DND-41 (cell line): ENCODE data around the gene SLC35G3.

ENCODE experiments used
- ATAC-seq: fragments of 200-7000 bp; cut with Tn5 transposase; 3 replicates; pipeline ENCODE4 v1.9.1; 2021; ENCODE audit warnings: low read depth; ENCODE audit not compliant: insufficient read depth
- DNase-seq: peaks from one replicate; pipeline ENCODE4 v3.0.0-alpha.2; 2020
- H2AFZ ChIP-seq: 2 replicates; pipeline ENCODE4 v1.6.0; 2012; ENCODE audit warnings: low read depth, low read length
- H3K27ac ChIP-seq: 2 replicates; pipeline ENCODE4 v1.5.1; 2012; ENCODE audit warnings: low read length, inconsistent platforms
- H3K27me3 ChIP-seq: fragments of 200-600 bp; sonication (generic); 2 replicates; pipeline ENCODE4 v1.6.0; 2012; ENCODE audit warnings: low read length, mild to moderate bottlenecking, inconsistent platforms; ENCODE audit not compliant: insufficient read depth, poor library complexity
- H3K36me3 ChIP-seq: 2 replicates; pipeline ENCODE4 v1.5.1; 2012; ENCODE audit warnings: low read length, inconsistent platforms; ENCODE audit not compliant: insufficient read depth
- H3K4me1 ChIP-seq: 2 replicates; pipeline ENCODE4 v1.5.1; 2012; ENCODE audit warnings: mild to moderate bottlenecking, low read length; ENCODE audit not compliant: insufficient read depth
- H3K4me2 ChIP-seq: 2 replicates; pipeline ENCODE4 v1.6.0; 2012; ENCODE audit warnings: mild to moderate bottlenecking, moderate library complexity, low read length, inconsistent platforms; ENCODE audit not compliant: insufficient read depth
- H3K4me3 ChIP-seq, 2 experiments: fragments of 200-600 bp in 1 of 2; shearing (Covaris generic) in 1 of 2; 2 replicates each; pipeline ENCODE4 v1.5.1; 2012 to 2016; ENCODE audit warnings: inconsistent platforms in 2 of 2, low read length in 2 of 2, mild to moderate bottlenecking in 2 of 2, low read depth in 1 of 2, moderate library complexity in 1 of 2
- H3K79me2 ChIP-seq: 2 replicates; pipeline ENCODE4 v1.6.0; 2012; ENCODE audit warnings: low read length, inconsistent platforms; ENCODE audit not compliant: insufficient read depth
- H3K9ac ChIP-seq: 2 replicates; pipeline ENCODE4 v1.6.0; 2012; ENCODE audit warnings: low read depth, mild to moderate bottlenecking, inconsistent platforms, low read length, moderate library complexity
- H3K9me3 ChIP-seq: 2 replicates; pipeline ENCODE4 v1.5.1; 2012; ENCODE audit warnings: low read length, moderate library complexity, mild to moderate bottlenecking, inconsistent platforms; ENCODE audit not compliant: insufficient read depth, severe bottlenecking
- H4K20me1 ChIP-seq: 2 replicates; pipeline ENCODE4 v1.6.0; 2012; ENCODE audit warnings: low read length; ENCODE audit not compliant: insufficient read depth
- EZH2 ChIP-seq: IDR thresholded peaks from 3 replicates; pipeline ENCODE4 v1.6.1; 2012; ENCODE audit warnings: borderline replicate concordance, low read depth, mild to moderate bottlenecking, moderate library complexity, low read length, inconsistent platforms; ENCODE audit not compliant: severe bottlenecking
- TF ChIP-seq, protein P1 (sequence below): IDR thresholded peaks from 2 replicates; pipeline ENCODE4 v1.5.1; 2012; ENCODE audit warnings: borderline replicate concordance, low read length, moderate library complexity, mild to moderate bottlenecking; ENCODE audit not compliant: poor library complexity, severe bottlenecking; ENCODE audit errors: extremely low read depth

SLC35G3 gene

DNA sequence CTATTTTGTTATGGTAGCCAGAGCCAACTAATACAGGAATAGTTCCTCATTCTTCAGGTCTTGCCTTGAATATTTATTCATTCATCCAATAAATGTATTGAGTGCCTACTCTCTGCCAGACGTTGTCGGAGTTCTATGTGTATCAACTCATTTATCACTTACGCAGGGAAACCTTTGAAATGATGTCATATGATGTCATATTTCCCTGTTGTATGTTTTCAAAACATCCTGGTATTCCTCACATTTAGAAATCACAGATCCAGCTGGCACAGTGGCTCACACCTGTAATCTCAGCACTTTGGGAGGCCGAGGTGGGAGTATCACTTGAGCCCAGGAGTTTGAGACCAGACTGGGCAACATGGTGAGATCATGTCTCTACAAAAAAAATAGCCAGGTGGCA lies 49.4 kb downstream of the SLC35G3 start:
- Histone ChIP-seq H3K27ac (no peak overlapping the region), H3K36me3 (peaks cover 2% of the 10 kb centered on the region), H3K4me1 (peaks cover 21% of the 10 kb centered on the region), H3K79me2 (peaks cover 22% of the 10 kb centered on the region), H3K27me3 (peaks cover under 1% of the 10 kb centered on the region), H3K4me3 (no peak overlapping the region), H3K4me2 (no peak overlapping the region), H4K20me1 (peaks cover 8% of the 10 kb centered on the region), H3K9me3 (no peaks in the 10 kb centered on the region), H2AFZ (no peak overlapping the region), H3K9ac (no peak overlapping the region)
- TF ChIP-seq, protein P1, sequence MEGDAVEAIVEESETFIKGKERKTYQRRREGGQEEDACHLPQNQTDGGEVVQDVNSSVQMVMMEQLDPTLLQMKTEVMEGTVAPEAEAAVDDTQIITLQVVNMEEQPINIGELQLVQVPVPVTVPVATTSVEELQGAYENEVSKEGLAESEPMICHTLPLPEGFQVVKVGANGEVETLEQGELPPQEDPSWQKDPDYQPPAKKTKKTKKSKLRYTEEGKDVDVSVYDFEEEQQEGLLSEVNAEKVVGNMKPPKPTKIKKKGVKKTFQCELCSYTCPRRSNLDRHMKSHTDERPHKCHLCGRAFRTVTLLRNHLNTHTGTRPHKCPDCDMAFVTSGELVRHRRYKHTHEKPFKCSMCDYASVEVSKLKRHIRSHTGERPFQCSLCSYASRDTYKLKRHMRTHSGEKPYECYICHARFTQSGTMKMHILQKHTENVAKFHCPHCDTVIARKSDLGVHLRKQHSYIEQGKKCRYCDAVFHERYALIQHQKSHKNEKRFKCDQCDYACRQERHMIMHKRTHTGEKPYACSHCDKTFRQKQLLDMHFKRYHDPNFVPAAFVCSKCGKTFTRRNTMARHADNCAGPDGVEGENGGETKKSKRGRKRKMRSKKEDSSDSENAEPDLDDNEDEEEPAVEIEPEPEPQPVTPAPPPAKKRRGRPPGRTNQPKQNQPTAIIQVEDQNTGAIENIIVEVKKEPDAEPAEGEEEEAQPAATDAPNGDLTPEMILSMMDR: no peak
- TF ChIP-seq EZH2: no peak
- ATAC-seq (no peak), DNase-seq (no peak)
